ENCODE results near the gene SHTN1. TPM values are rescaled to one million over a fixed set of nuclear protein-coding genes. Genes with fewer than 3 reads are reported as not detected.

The SHTN1 gene
- polyA plus RNA-seq, 1 donor (not counting 4 experiments of a cell fraction or from before 2014, with no cell fraction given) = 21.3 TPM

DNA sequence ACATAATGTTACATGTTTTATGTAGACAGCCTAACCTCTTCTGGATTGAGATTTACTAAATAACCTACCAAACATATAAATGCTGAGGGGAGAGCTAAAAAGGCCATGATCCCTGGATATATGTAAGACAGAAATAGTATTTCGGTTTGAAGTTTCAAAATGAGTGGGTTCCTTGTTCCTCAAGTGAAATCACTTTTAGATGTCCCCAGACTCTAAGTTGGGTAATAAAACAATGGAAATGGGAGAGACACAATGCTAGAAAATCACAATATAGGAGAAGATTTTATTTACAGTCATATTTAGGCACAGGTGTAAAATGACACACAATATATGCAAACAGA is 56.5 kb downstream of the SHTN1 start:
- Histone ChIP-seq H4K20me1 (ENCODE audit: control insufficient read depth, extremely low read depth, insufficient read depth, low read length) (no peaks in the 10 kb centered on the region), H3K4me1 (ENCODE audit: control insufficient read depth, extremely low read depth, insufficient read depth, low read length) (peaks cover 16% of the 10 kb centered on the region), H3K9me1 (ENCODE audit: control insufficient read depth, extremely low read depth, insufficient read depth, low read length) (no peaks in the 10 kb centered on the region), H2AFZ (ENCODE audit: control insufficient read depth, low read length) (no peak overlapping the region), H3K4me3 (ENCODE audit: control insufficient read depth in 2 of 3, extremely low read depth in 1 of 3, insufficient read depth in 2 of 3, low read depth in 1 of 3, low read length in 3 of 3) (no peak overlapping the region), H3K4me2 (ENCODE audit: control insufficient read depth, extremely low read depth, insufficient read depth, low read depth, low read length) (no peak overlapping the region), H3K9me3 (ENCODE audit: control insufficient read depth, low read depth, low read length) (no peaks in the 10 kb centered on the region), H3K9ac (ENCODE audit: control insufficient read depth, extremely low read depth, insufficient read depth, low read length) (no peak overlapping the region), H3K27ac (ENCODE audit: control insufficient read depth, insufficient read depth, low read length) (no peak overlapping the region), H3K79me2 (ENCODE audit: control insufficient read depth, insufficient read depth, low read length) (no peaks in the 10 kb centered on the region), H3K36me3 (ENCODE audit: control insufficient read depth in 2 of 2, extremely low read depth in 1 of 2, insufficient read depth in 2 of 2, low read length in 2 of 2) (peaks cover 6 to 9% of the 10 kb centered on the region in 2 experiments), H3K27me3 (ENCODE audit: control insufficient read depth, extremely low read depth, insufficient read depth, low read length) (no peaks in the 10 kb centered on the region)
- no peak for TF ChIP-seq EZH2 (IDR thresholded peaks at IDR 0.05; ENCODE audit: low read length)
- TF ChIP-seq, protein P1, sequence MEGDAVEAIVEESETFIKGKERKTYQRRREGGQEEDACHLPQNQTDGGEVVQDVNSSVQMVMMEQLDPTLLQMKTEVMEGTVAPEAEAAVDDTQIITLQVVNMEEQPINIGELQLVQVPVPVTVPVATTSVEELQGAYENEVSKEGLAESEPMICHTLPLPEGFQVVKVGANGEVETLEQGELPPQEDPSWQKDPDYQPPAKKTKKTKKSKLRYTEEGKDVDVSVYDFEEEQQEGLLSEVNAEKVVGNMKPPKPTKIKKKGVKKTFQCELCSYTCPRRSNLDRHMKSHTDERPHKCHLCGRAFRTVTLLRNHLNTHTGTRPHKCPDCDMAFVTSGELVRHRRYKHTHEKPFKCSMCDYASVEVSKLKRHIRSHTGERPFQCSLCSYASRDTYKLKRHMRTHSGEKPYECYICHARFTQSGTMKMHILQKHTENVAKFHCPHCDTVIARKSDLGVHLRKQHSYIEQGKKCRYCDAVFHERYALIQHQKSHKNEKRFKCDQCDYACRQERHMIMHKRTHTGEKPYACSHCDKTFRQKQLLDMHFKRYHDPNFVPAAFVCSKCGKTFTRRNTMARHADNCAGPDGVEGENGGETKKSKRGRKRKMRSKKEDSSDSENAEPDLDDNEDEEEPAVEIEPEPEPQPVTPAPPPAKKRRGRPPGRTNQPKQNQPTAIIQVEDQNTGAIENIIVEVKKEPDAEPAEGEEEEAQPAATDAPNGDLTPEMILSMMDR (optimal IDR thresholded peaks at IDR 0.05 in 1 of 3, IDR thresholded peaks at IDR 0.05 in 1 of 3, conservative IDR thresholded peaks at IDR 0.05 in 1 of 3; ENCODE audit: extremely low read depth in 1 of 3, insufficient read depth in 2 of 3, low read length in 3 of 3) = no peak
- DNase-seq (ENCODE audit: low read depth, low spot score) (no peak), FAIRE-seq (no peak)
- dilution Hi-C loops (cut with MboI; ENCODE audit: extremely low pct_ligation_motif_present, low sequenced_read_pairs) = no loop called here

DNA sequence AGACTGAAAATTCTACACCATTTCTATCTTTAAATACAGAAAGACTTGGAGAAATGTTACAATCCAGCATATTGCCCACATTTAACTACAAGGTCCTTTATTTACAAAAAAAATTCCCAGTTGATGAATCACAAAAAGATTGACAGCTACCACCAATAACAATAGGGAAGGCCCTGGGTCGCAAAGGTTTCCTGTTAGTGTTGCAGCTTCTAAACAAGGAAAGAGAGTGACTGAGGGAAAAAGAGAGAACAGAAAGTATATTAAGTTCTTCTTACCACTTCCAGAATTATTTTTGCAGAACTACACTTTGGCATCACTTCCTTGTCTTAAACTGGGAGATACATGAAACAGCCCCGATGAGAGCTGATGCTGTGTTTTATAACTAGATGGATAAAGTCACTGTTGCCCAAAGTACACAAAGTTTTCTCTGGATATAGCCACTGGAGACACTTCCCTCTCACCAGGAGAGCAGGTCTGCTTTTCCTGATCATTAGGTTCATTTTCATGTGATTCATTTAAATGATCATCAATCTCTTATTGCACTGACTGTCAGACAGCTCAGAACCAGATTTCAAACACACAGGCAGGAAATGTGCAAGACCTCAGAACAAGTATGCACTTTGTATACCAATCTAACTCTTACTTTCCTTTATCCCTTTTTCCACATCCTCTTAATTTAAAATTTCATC is 57.0 kb downstream of the SHTN1 start:
- dilution Hi-C loops (cut with MboI; ENCODE audit: extremely low pct_ligation_motif_present, low sequenced_read_pairs) = no loop called here
- no peak overlapping the region for H3K27ac ChIP-seq (ENCODE audit: control insufficient read depth, insufficient read depth, low read length)
- TF ChIP-seq EZH2 (IDR thresholded peaks at IDR 0.05; ENCODE audit: low read length) = no peak
- TF ChIP-seq, protein P1 (optimal IDR thresholded peaks at IDR 0.05 in 1 of 3, IDR thresholded peaks at IDR 0.05 in 1 of 3, conservative IDR thresholded peaks at IDR 0.05 in 1 of 3; ENCODE audit: extremely low read depth in 1 of 3, insufficient read depth in 2 of 3, low read length in 3 of 3) = no peak
- no peaks in the 10 kb centered on the region for H3K27me3 ChIP-seq (ENCODE audit: control insufficient read depth, extremely low read depth, insufficient read depth, low read length)
- no peaks in the 10 kb centered on the region for H4K20me1 ChIP-seq (ENCODE audit: control insufficient read depth, extremely low read depth, insufficient read depth, low read length)
- no peak overlapping the region for H3K4me3 ChIP-seq (ENCODE audit: control insufficient read depth in 2 of 3, extremely low read depth in 1 of 3, insufficient read depth in 2 of 3, low read depth in 1 of 3, low read length in 3 of 3)
- no peak overlapping the region for H2AFZ ChIP-seq (ENCODE audit: control insufficient read depth, low read length)
- FAIRE-seq (peak; percentile 64), DNase-seq (ENCODE audit: low read depth, low spot score) (no peak)
- no peaks in the 10 kb centered on the region for H3K9me3 ChIP-seq (ENCODE audit: control insufficient read depth, low read depth, low read length)
- H3K9me1 ChIP-seq (ENCODE audit: control insufficient read depth, extremely low read depth, insufficient read depth, low read length) = no peaks in the 10 kb centered on the region
- no peak overlapping the region for H3K4me2 ChIP-seq (ENCODE audit: control insufficient read depth, extremely low read depth, insufficient read depth, low read depth, low read length)
- H3K79me2 ChIP-seq (ENCODE audit: control insufficient read depth, insufficient read depth, low read length) = no peaks in the 10 kb centered on the region
- peaks cover 8 to 11% of the 10 kb centered on the region in 2 experiments for H3K36me3 ChIP-seq (ENCODE audit: control insufficient read depth in 2 of 2, extremely low read depth in 1 of 2, insufficient read depth in 2 of 2, low read length in 2 of 2)
- H3K9ac ChIP-seq (ENCODE audit: control insufficient read depth, extremely low read depth, insufficient read depth, low read length) = no peak overlapping the region
- H3K4me1 ChIP-seq (ENCODE audit: control insufficient read depth, extremely low read depth, insufficient read depth, low read length) = peaks cover 16% of the 10 kb centered on the region

Measured in keratinocyte (primary cell).